ENCODE results near the gene RASSF4.
A peak's percentile ranks its signal among the peaks of the same experiment; 100 is the strongest.

The RASSF4 gene

DNA sequence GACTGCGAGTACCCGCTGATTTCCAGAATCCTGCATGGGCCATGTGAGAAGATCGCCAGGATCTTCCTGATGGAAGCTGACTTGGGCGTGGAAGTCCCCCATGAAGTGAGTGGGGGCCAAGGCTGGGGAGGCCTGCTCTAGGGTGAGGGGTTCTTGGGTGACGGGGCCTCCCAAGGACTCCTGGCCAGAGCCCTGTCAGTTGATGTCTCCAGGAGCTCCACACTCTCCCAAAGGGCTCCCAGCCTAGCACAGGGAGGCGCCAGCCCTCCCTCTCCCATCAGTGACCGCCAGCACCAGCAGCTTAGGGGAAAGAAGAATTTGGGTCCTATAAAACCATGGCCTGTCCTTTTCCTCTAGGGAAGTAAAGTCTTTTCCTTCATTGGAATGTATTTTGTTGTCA lies 31.4 kb downstream of the RASSF4 start:
- DNase-seq (ENCODE audit: low read depth), result no peak
- TF ChIP-seq, protein P1, sequence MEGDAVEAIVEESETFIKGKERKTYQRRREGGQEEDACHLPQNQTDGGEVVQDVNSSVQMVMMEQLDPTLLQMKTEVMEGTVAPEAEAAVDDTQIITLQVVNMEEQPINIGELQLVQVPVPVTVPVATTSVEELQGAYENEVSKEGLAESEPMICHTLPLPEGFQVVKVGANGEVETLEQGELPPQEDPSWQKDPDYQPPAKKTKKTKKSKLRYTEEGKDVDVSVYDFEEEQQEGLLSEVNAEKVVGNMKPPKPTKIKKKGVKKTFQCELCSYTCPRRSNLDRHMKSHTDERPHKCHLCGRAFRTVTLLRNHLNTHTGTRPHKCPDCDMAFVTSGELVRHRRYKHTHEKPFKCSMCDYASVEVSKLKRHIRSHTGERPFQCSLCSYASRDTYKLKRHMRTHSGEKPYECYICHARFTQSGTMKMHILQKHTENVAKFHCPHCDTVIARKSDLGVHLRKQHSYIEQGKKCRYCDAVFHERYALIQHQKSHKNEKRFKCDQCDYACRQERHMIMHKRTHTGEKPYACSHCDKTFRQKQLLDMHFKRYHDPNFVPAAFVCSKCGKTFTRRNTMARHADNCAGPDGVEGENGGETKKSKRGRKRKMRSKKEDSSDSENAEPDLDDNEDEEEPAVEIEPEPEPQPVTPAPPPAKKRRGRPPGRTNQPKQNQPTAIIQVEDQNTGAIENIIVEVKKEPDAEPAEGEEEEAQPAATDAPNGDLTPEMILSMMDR (IDR thresholded peaks at IDR 0.05; ENCODE audit: low read length, missing control alignments), result no peak
- H3K4me3 ChIP-seq (replicated peaks; ENCODE audit: low read depth, low read length), result no peak overlapping the region

DNA sequence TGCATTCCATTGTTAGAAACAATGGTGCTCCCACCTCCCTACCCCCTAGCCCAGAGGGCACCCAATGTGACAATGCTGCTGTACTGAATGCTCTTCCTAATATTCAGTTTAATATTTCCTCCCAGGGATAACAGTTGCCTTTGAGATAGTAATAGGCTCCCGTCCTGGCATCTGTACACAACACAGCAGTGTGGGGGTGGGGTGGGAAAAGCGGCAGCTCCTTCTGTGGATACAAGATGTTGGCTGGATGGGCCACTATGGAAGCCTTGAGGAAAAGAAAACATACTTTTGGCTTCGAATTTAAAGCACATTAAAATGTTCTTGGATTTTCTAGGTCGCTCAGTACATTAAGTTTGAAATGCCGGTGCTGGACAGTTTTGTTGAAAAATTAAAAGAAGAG lies 32.0 kb downstream of the RASSF4 start:
- no peak overlapping the region for H3K4me3 ChIP-seq (replicated peaks; ENCODE audit: low read depth, low read length)
- no peak for DNase-seq (ENCODE audit: low read depth)
- TF ChIP-seq, protein P1 (IDR thresholded peaks at IDR 0.05; ENCODE audit: low read length, missing control alignments), result no peak

DNA sequence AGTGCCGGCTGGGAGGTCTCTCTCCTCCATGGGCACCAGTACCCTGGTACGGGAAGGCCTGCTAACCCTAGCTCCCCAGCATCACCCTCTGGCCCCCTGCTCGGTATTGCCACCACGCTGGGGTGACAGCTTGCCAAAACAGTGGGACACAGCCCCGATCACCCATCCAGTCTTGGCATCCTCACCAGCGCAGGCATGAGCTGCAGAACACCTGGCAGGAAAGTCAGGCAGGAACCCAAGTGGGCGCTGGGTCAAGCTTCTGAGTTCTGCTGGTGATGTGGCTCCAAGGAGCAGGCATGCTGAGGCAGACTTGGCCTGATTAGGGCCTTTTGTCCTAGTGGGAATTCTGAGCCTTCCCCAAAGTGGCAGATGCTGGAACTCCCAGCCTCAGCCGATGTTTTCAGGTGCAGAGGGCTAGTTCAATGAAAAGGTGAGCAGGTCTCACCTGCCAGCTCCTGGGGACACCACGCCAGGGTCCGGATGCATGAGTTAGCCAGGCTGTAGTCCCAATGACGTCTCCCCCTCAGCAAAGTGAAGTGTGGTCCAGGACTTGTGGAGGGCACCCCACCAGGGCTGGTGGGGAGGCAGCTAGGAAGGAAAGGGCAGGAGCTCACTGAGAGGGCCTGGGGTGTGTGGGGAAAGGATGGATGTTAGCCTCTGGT lies 32.6 kb downstream of the RASSF4 start:
- TF ChIP-seq, protein P1 (IDR thresholded peaks at IDR 0.05; ENCODE audit: low read length, missing control alignments), result no peak
- no peak overlapping the region for H3K4me3 ChIP-seq (replicated peaks; ENCODE audit: low read depth, low read length)
- DNase-seq (ENCODE audit: low read depth), result no peak

DNA sequence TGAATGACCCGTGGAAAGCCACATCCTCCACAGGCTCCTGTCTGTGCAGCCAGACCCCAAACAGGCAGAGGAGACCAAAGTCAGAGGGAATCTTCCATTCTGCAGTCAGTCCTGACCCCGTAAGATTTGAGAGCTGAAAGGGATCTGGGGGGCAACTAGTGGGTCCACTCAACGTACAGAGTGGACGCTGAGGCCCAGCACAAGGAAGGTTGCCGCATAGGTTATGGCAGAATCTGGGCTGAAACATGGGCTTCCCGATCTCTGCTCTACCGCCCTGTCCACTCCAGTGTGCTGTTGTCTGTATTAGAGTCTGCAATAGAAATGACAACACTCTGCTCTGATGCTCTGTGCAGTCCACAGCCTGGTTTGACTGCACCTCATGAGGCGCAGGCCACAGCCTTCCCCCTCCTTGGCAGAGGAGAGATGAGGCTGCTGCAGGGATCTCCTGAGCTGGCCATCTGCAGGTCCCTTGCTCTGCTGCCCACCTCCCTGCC lies 33.2 kb downstream of the RASSF4 start:
- TF ChIP-seq, protein P1 (IDR thresholded peaks at IDR 0.05; ENCODE audit: low read length, missing control alignments), result no peak
- no peak for DNase-seq (ENCODE audit: low read depth)
- H3K4me3 ChIP-seq (replicated peaks; ENCODE audit: low read depth, low read length), result no peak overlapping the region

DNA sequence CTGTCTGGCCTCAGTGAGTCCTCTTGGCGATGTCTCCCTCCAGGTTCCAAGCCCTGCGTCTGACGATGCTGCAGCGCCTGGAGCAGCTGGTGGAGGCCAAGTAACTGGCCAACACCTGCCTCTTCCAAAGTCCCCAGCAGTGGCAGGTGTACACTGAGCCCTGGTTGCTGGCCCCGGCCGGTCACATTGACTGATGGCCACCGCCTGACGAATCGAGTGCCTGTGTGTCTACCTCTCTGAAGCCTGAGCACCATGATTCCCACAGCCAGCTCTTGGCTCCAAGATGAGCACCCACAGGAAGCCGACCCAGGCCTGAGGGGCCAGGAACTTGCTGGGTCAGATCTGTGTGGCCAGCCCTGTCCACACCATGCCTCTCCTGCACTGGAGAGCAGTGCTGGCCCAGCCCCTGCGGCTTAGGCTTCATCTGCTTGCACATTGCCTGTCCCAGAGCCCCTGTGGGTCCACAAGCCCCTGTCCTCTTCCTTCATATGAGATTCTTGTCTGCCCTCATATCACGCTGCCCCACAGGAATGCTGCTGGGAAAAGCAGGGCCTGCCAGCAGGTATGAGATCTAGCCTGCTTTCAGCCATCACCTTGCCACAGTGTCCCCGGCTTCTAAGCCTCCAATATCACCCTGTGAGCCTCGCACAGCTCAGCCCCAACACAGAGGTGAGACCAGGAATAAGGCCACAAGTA lies 33.8 kb downstream of the RASSF4 start:
- no peak for DNase-seq (ENCODE audit: low read depth)
- H3K4me3 ChIP-seq (replicated peaks; ENCODE audit: low read depth, low read length), result no peak overlapping the region
- TF ChIP-seq, protein P1 (IDR thresholded peaks at IDR 0.05; ENCODE audit: low read length, missing control alignments), result no peak

DNA sequence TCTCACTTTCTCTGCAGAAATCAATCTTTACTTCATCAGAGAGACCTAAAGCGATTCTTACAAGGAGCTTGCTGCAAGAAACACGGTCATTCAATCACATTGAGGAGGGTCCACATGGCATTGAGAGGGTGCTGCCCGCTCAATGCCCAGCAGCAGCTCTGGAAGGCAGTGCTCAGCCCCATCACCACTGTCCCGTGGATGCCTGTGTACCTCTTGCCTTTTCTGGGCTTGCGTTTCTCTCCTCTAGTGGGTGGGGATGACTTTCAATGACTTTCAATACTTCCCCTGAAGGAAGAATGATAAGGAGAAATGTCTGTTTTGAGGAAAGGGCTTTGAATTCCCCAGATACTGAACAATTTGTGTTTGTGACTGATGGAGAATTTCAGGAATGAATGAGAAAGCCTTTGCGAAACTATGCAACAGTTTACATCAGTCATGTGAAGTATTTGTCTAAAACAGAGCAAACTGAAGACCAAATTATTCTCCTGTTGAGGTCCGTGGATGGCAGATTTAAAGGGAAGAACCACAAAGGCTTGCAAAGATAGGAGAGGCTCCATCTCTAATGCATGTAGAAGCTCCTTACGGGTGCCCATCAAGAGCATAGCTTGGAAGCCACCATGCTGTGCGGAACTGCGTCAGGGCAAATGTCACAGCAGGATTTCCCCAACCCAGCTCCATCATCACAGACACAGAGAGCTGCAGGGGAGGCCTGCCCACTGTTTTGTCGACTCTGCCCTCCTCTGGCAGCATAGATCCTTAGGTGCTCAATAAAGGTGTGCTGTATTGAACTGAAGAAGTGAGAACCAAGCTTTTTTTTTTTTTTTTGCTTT lies 34.5 kb downstream of the RASSF4 start:
- DNase-seq (ENCODE audit: low read depth), result peak; percentile 81

More for the DNA sequence above, 34.5 kb downstream of the RASSF4 start:
- no peak overlapping the region for H3K4me3 ChIP-seq (replicated peaks; ENCODE audit: low read depth, low read length)
- TF ChIP-seq, protein P1 (IDR thresholded peaks at IDR 0.05; ENCODE audit: low read length, missing control alignments), result no peak

Data from fibroblast of pulmonary artery (primary cell).